Gastrocnemius medialis (tissue), 4 donors: ENCODE data around the gene TRAP1.

Source experiments
- POLR2A ChIP-seq, 2 donors: fragments of 450-650 bp; IDR thresholded peaks; one replicate each; pipeline ENCODE4 v1.6.1; 2017; ENCODE audit warnings: antibody characterized with exemption in 2 of 2, mild to moderate bottlenecking in 2 of 2, moderate library complexity in 2 of 2
- TF ChIP-seq, protein P1 (sequence below), 5 experiments: fragments of 450-650 bp in 3 of 5; fragments of 200-600 bp in 2 of 5; sonication (generic) in 2 of 5; IDR thresholded peaks in 4 of 5; conservative IDR thresholded peaks in 1 of 5; 1 replicate in 4 of 5; 2 replicates in 1 of 5; pipeline ENCODE4 v1.5.1; 2016 to 2019; ENCODE audit warnings: antibody characterized with exemption in 5 of 5, mild to moderate bottlenecking in 3 of 5, moderate library complexity in 3 of 5

DNA sequence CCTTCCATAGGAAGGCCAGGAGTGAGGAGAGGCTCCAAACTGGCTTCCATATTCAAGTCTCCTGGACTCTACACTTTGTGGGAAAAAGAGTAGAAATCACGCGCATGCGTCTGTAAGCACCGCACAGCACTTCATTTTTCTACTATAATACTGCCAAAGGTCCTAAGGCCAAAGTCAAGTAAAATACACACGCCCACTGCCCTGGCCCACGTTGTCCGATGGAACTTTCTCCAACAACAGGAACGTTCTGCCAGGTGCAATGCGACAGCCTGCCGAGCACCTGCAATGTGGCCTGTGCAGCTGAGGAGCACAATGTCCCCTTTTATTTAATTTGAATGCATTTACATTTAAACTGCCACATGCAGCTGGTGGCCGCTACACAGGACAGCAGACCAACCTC lies 39.3 kb downstream of the TRAP1 start:
- TF ChIP-seq, protein P1, sequence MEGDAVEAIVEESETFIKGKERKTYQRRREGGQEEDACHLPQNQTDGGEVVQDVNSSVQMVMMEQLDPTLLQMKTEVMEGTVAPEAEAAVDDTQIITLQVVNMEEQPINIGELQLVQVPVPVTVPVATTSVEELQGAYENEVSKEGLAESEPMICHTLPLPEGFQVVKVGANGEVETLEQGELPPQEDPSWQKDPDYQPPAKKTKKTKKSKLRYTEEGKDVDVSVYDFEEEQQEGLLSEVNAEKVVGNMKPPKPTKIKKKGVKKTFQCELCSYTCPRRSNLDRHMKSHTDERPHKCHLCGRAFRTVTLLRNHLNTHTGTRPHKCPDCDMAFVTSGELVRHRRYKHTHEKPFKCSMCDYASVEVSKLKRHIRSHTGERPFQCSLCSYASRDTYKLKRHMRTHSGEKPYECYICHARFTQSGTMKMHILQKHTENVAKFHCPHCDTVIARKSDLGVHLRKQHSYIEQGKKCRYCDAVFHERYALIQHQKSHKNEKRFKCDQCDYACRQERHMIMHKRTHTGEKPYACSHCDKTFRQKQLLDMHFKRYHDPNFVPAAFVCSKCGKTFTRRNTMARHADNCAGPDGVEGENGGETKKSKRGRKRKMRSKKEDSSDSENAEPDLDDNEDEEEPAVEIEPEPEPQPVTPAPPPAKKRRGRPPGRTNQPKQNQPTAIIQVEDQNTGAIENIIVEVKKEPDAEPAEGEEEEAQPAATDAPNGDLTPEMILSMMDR (IDR thresholded peaks at IDR 0.05 in 4 of 5, conservative IDR thresholded peaks at IDR 0.05 in 1 of 5): no peak
- no peak for TF ChIP-seq POLR2A (IDR thresholded peaks at IDR 0.05)
